Measurements from ENCODE around the gene EPC1. TPM values are rescaled to one million over a fixed set of nuclear protein-coding genes. Genes with fewer than 3 reads are reported as not detected.

The EPC1 gene
- total and polyA plus RNA-seq, 2 of the 8 experiments (the other 6 are each of a cell fraction or from before 2014, with no cell fraction given) = 23.7 to 42.3 TPM

DNA sequence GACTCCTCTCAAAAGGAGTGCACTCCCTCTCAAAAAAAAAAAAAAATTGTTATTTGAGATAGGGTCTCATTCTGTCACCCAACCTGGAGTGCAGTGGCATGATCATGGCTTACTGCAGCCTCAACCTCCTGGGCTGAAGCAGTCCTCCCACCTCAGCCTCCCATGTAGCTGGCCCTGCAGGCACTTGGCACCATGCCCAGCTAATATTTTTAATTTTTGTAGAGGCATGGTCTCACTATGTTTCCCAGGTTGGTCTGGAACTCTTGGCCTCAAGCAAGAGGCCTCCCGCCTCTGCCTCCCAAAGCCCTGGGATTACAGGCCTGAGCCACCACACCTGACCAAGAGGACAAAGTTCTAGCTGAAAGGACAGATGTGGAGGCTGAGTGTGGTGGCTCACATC, 120.3 kb downstream of the EPC1 start:
- no peak overlapping the region for H3K4me2 ChIP-seq (ENCODE audit: insufficient read depth in 1 of 2, low read depth in 2 of 2, low read length in 2 of 2)
- ChIA-PET CTCF (ENCODE audit: partially characterized antibody) (interaction anchor here (0.6 to 1.0 kb wide), 4 partner anchors 11 to 784 kb away, joined by 3 to 5 read pairs (median 4); no protein-coding TSS in a partner anchor), POLR2A (ENCODE audit: partially characterized antibody) (no interaction called here)
- no peak overlapping the region for H2BK20ac ChIP-seq (ENCODE audit: low read length)
- H3K4me3 ChIP-seq (ENCODE audit: extremely low read depth in 1 of 4, insufficient read depth in 2 of 4, low read depth in 3 of 4, low read length in 4 of 4) = no peak overlapping the region
- H2AK5ac ChIP-seq (ENCODE audit: low read depth, low read length) = no peak overlapping the region
- no peak overlapping the region for H2BK120ac ChIP-seq (replicated peaks; ENCODE audit: low read depth, low read length)
- TF ChIP-seq SP2 (IDR thresholded peaks at IDR 0.05; ENCODE audit: low read length) (no peak), BRCA1 (IDR thresholded peaks at IDR 0.05; ENCODE audit: low read depth, low read length) (no peak), SIX5 (IDR thresholded peaks at IDR 0.05; ENCODE audit: low read depth, low read length) (no peak), KDM4A (IDR thresholded peaks at IDR 0.05; ENCODE audit: low read depth, low read length, severe bottlenecking) (no peak), CBX5 (IDR thresholded peaks at IDR 0.05; ENCODE audit: low read depth, low read length) (no peak), HDAC6 (IDR thresholded peaks at IDR 0.05; ENCODE audit: low read depth, low read length) (no peak)
- H3K79me1 ChIP-seq (ENCODE audit: low read depth, low read length) = no peaks in the 10 kb centered on the region
- no peak overlapping the region for H4K91ac ChIP-seq (replicated peaks; ENCODE audit: insufficient read length, low read length)
- no peak overlapping the region for H3K4ac ChIP-seq (replicated peaks; ENCODE audit: insufficient read length, low read depth, low read length)
- H3K23ac ChIP-seq (ENCODE audit: insufficient read length) = no peak overlapping the region
- no peak overlapping the region for H2AFZ ChIP-seq (ENCODE audit: low read length)
- 94% methylated on average over 1 of the region's 1 CpG; no CpG with 5 or more reads in 1 of the 2 experiments for WGBS, 2 experiments (ENCODE audit: extremely low coverage in 1 of 2, insufficient coverage in 1 of 2, insufficient read length in 1 of 2, insufficient replicate concordance in 2 of 2, low coverage in 1 of 2, low lambda C conversion rate in 2 of 2, missing lambda C conversion rate in 1 of 2)
- no peaks in the 10 kb centered on the region for H4K20me1 ChIP-seq (replicated peaks in 1 of 2; ENCODE audit: control insufficient read depth in 1 of 2, insufficient read depth in 2 of 2, low read length in 2 of 2)
- H2BK15ac ChIP-seq (ENCODE audit: low read length) = no peak overlapping the region
- H3K4me1 ChIP-seq (replicated peaks in 1 of 4; ENCODE audit: control insufficient read depth in 3 of 4, insufficient read depth in 4 of 4, low read length in 3 of 4) = no peaks in the 10 kb centered on the region
- no peak overlapping the region for H4K5ac ChIP-seq (ENCODE audit: insufficient read length, low read depth, low read length)
- no peak overlapping the region for H3K56ac ChIP-seq (replicated peaks; ENCODE audit: insufficient read length, low read depth, low read length)
- DNase-seq (ENCODE audit: low read depth in 1 of 2, low spot score in 2 of 2) = no peak
- H3K79me2 ChIP-seq (ENCODE audit: control insufficient read depth in 1 of 2, insufficient read depth in 2 of 2, low read length in 2 of 2) = no peaks in the 10 kb centered on the region
- H3K9ac ChIP-seq (replicated peaks in 1 of 4; ENCODE audit: extremely low read depth in 1 of 4, low read depth in 3 of 4, low read length in 3 of 4) = no peak overlapping the region
- no peaks in the 10 kb centered on the region for H3K36me3 ChIP-seq (ENCODE audit: control insufficient read depth in 2 of 4, insufficient read depth in 4 of 4, low read length in 3 of 4)
- no peak overlapping the region for H4K8ac ChIP-seq (ENCODE audit: extremely low read depth, insufficient read depth, low read length)
- no peak overlapping the region for H2BK5ac ChIP-seq (ENCODE audit: low read depth, low read length)
- no peak overlapping the region for H3K14ac ChIP-seq (ENCODE audit: insufficient read length)
- peaks cover 13 to 16% of the 10 kb centered on the region in 2 experiments for H3K9me3 ChIP-seq (ENCODE audit: insufficient read depth in 2 of 2, low read depth in 1 of 2, low read length in 1 of 2)
- FAIRE-seq = no peak
- H3K27me3 ChIP-seq (replicated peaks in 1 of 4; ENCODE audit: control insufficient read depth in 3 of 4, extremely low read depth in 1 of 4, insufficient read depth in 3 of 4, low read length in 3 of 4) = no peaks in the 10 kb centered on the region
- H2BK12ac ChIP-seq (ENCODE audit: low read depth, low read length) = no peak overlapping the region
- no peak overlapping the region for H3K27ac ChIP-seq (ENCODE audit: low read depth, low read length)
- no peak overlapping the region for H3K18ac ChIP-seq (ENCODE audit: extremely low read depth, low read length)
- no peaks in the 10 kb centered on the region for H3K23me2 ChIP-seq (ENCODE audit: low read depth, low read length)

Data from H1 (cell line).